Adipocyte (in vitro differentiated cells): ENCODE results near the gene TIMM10B.
A peak's percentile ranks its signal among the peaks of the same experiment; 100 is the strongest.

Source experiments
- DNase-seq: peaks from one replicate; pipeline ENCODE4 v3.0.0-alpha.2; 2015; ENCODE audit warnings: low read depth
- H3K27me3 ChIP-seq: replicated peaks from 2 replicates; pipeline ENCODE4 v1.7.0; 2013; ENCODE audit warnings: mild to moderate bottlenecking, low read length, moderate library complexity; ENCODE audit not compliant: control insufficient read depth, insufficient read depth
- H3K36me3 ChIP-seq: 2 replicates; pipeline ENCODE4 v1.7.0; 2013; ENCODE audit warnings: low read length, mild to moderate bottlenecking, moderate library complexity; ENCODE audit not compliant: control insufficient read depth, insufficient read depth, severe bottlenecking
- H3K4me1 ChIP-seq: 2 replicates; pipeline ENCODE4 v1.7.0; 2013; ENCODE audit warnings: mild to moderate bottlenecking, low read length, moderate library complexity; ENCODE audit not compliant: control insufficient read depth, insufficient read depth
- H3K4me3 ChIP-seq: 2 replicates; pipeline ENCODE4 v1.7.0; 2013; ENCODE audit warnings: mild to moderate bottlenecking, low read length, moderate library complexity
- H3K9ac ChIP-seq: 2 replicates; pipeline ENCODE4 v1.7.0; 2013; ENCODE audit warnings: mild to moderate bottlenecking, low read length, moderate library complexity
- H3K9me3 ChIP-seq: 2 replicates; pipeline ENCODE4 v1.7.0; 2013; ENCODE audit warnings: mild to moderate bottlenecking, low read length, moderate library complexity; ENCODE audit not compliant: control insufficient read depth

TIMM10B gene

DNA sequence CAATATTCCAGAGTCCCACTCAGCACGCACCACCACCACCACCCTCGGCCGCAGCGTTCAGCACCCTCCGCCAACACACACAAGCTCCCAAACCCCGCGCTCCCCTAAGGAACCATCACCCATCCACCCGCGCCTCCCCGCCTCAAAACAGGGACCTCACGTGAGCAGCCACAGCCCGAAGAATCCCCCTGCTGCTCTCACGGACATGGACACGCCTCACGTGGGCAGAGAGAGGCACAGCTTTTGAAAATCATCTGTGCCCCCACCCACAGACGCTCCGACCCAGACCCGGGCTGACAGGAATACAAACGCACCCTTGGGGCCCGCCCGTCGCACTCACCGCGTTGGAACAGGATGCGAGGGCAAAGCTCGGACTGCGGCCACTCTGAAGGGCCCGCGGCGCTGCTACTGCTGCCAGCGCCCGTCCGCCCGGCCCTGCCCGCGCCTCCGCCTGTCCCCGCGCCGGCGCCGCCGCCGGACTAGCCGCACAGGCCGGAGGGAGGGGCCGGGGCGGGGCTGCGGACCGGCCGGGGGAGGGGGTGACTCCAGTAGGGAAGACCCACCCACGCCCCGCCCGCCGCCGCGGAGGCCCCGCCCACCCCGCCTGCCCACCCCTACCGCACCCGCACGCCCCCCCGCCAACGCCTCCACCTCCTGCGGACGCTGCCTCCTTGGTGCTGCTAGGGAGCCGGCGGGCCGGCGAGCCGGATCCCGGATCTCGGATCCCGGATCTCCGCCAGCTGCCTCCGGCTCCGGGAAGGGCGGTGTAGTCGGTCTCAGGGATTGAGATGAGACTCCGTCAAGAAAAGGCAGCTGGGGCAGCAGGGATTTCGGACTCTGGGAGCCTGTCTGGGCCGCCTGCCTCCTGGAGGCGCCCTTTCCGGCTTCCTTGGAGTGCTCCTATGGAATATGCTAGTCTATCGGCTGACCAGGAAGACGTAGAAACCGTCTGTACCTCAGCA is 7.6 kb upstream of the TIMM10B start, which contains the start of gene TRIM3:
TSS of gene TRIM3 (minus strand) at position 491 of the 962 bp plus-strand sequence. CDS start 8,246 bp downstream, outside the sequence.
- peak within 1 kb of the TSS; percentile 89 for H3K4me3 ChIP-seq
- H3K9ac ChIP-seq = peak within 1 kb of the TSS; percentile 93
- no peaks in the 10 kb centered on the region for H3K9me3 ChIP-seq
- H3K27me3 ChIP-seq = no peaks in the 10 kb centered on the region
- H3K4me1 ChIP-seq = peaks cover 14% of the 10 kb centered on the region
- peak; percentile 97 for DNase-seq
- H3K36me3 ChIP-seq = peaks cover 25% of the 10 kb centered on the region

DNA sequence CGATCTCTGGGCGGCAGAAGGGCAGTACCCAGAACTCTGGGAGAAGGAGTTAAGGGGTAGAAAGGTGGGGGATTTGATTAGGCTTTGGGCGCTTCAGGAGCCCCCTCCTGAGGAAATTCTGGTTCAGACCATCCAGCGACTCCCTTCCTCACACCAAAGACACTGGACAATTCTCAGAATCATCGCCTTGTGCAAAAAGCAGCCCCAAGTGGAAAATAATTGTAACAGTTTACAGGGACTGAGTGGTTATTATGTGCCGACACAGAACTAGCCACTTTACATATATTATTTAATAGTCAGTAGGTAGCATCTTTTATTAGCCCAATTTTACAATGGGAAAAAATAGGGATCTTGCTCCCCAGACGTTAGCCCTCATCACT is 6.9 kb upstream of the TIMM10B start:
- no peak for DNase-seq

GRCh38 chr11:6474806-6475500 is 6.3 kb upstream of the TIMM10B start:
- H3K36me3 ChIP-seq = peaks cover 30% of the 10 kb centered on the region
- peak overlapping the region; percentile 89 for H3K9ac ChIP-seq
- peak overlapping the region; percentile 85 for H3K4me3 ChIP-seq
- H3K4me1 ChIP-seq = peaks cover 14% of the 10 kb centered on the region
- no peaks in the 10 kb centered on the region for H3K27me3 ChIP-seq
- no peaks in the 10 kb centered on the region for H3K9me3 ChIP-seq
- DNase-seq = no peak

More for the DNA sequence above, 6.9 kb upstream of the TIMM10B start:
- Histone ChIP-seq H3K27me3 (no peaks in the 10 kb centered on the region), H3K4me1 (peaks cover 14% of the 10 kb centered on the region), H3K9ac (peak overlapping the region; percentile 89), H3K9me3 (no peaks in the 10 kb centered on the region), H3K36me3 (peaks cover 30% of the 10 kb centered on the region), H3K4me3 (peak overlapping the region; percentile 85)

- H3K9ac ChIP-seq = no peak overlapping the region
- H3K27me3 ChIP-seq = no peaks in the 10 kb centered on the region
- peaks cover 23% of the 10 kb centered on the region for H3K4me1 ChIP-seq
- no peak for DNase-seq
- peaks cover 30% of the 10 kb centered on the region for H3K36me3 ChIP-seq
- H3K4me3 ChIP-seq = no peak overlapping the region
- no peaks in the 10 kb centered on the region for H3K9me3 ChIP-seq
Measured at GRCh38 chr11:6475936-6476335, 5.4 kb upstream of the TIMM10B start.

DNA sequence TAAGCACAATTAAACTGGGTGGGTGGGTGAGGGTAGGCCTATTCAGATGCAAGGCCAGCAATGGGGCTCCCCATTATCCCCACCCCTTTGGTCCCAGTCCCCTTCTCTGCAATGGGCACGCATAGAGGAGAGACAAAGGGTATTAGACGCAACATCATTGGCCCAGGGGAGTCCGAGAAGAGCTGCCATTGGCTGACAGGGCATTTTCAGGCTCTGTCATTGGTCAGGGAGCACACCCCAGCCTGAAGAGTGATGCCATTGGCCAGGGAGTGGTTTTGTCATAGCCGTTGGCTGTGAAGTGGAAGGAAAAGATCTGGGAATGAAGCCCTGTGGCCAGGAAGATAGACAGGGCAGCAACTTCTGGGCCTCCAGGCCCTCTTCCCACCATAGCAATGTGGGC is 4.7 kb upstream of the TIMM10B start:
- H3K4me3 ChIP-seq = no peak overlapping the region
- no peak overlapping the region for H3K9ac ChIP-seq
- H3K27me3 ChIP-seq = no peaks in the 10 kb centered on the region
- no peaks in the 10 kb centered on the region for H3K9me3 ChIP-seq
- no peak for DNase-seq
- H3K36me3 ChIP-seq = peaks cover 30% of the 10 kb centered on the region
- H3K4me1 ChIP-seq = peaks cover 23% of the 10 kb centered on the region

DNA sequence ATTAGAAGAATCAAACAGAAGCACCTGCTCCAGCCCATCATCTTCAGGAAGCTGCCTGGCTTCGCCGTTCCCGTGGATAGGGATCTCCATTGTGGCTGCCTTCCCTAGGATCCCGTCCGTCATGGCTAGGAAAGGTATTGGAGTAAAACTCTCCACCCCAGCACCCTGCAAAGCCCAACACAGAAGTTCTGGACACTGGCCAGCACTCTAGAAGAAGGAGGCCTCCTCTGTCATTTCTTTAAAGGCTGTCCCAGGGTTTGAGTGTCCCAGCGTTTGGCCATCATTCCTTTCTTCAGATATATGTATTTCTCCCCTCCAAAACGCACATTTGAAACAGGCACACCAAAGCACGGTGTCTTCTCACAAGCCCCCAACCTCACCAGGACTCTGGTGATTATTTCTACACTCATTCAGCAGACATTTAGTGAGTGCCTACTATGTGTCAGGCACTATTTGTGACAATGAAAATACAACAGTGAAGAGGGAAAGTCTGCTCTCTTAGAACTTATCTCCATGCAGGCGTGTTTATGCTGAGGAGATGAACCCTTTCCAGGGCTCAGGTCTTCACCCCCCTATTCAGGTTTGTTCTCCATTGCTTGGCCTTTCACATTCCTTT is 894 bp upstream of the TIMM10B start:
- H3K4me1 ChIP-seq = peaks cover 29% of the 10 kb centered on the region
- H3K27me3 ChIP-seq = no peaks in the 10 kb centered on the region
- H3K9ac ChIP-seq = peak overlapping the region; percentile 98
- peak overlapping the region; percentile 97 for H3K4me3 ChIP-seq
- no peaks in the 10 kb centered on the region for H3K9me3 ChIP-seq
- peak; percentile 43 for DNase-seq
- peaks cover 61% of the 10 kb centered on the region for H3K36me3 ChIP-seq

DNA sequence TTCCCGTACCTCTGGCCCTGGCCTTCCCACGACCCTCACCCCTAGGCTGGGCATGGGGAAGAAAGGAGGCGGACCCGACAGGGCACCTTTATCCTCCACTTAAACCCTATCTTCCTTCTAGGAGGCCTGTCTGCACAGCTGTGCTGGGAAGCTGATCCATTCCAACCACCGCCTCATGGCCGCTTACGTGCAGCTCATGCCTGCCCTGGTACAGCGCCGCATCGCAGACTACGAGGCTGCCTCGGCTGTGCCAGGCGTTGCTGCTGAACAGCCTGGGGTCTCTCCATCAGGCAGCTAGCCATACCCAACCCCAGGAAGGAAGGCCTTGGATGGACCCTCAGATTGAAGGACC is 599 bp downstream of the TIMM10B start:
- peak overlapping the region; percentile 97 for H3K4me3 ChIP-seq
- DNase-seq = peak; percentile 56
- no peaks in the 10 kb centered on the region for H3K27me3 ChIP-seq
- peak overlapping the region; percentile 98 for H3K9ac ChIP-seq
- no peaks in the 10 kb centered on the region for H3K9me3 ChIP-seq
- H3K36me3 ChIP-seq = peaks cover 66% of the 10 kb centered on the region
- H3K4me1 ChIP-seq = peaks cover 28% of the 10 kb centered on the region

GRCh38 chr11:6482441-6482840 is 1.1 kb downstream of the TIMM10B start:
- Histone ChIP-seq H3K36me3 (peaks cover 66% of the 10 kb centered on the region), H3K9ac (peak overlapping the region; percentile 98), H3K4me1 (peaks cover 28% of the 10 kb centered on the region), H3K9me3 (no peaks in the 10 kb centered on the region), H3K27me3 (no peaks in the 10 kb centered on the region), H3K4me3 (peak overlapping the region; percentile 97)
- no peak for DNase-seq

DNA sequence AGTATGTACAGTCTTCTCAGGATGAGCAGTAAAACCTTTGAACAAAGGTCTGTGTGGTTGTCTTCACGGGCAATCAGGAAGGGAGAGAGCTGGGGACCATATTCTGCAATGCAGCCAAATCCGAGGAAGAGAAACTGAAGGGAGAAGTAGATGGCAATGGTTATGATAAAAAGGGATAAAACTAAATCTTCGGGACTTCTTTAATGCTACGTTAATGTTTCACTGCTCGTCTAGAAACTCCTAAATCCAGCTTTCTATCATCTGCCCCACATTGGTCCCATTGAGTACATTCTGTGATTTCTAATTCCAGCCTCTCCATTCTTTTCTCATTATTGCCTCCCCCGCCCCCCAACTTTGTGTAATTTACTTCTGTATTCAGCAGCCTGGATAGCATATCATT is 1.7 kb downstream of the TIMM10B start:
- Histone ChIP-seq H3K4me1 (peaks cover 28% of the 10 kb centered on the region), H3K9me3 (no peaks in the 10 kb centered on the region), H3K27me3 (no peaks in the 10 kb centered on the region), H3K4me3 (peak overlapping the region; percentile 97), H3K36me3 (peaks cover 66% of the 10 kb centered on the region), H3K9ac (peak overlapping the region; percentile 98)
- no peak for DNase-seq

- H3K36me3 ChIP-seq = peaks cover 70% of the 10 kb centered on the region
- H3K27me3 ChIP-seq = no peaks in the 10 kb centered on the region
- H3K9me3 ChIP-seq = no peaks in the 10 kb centered on the region
Measured at GRCh38 chr11:6485661-6486060, 4.4 kb downstream of the TIMM10B start.

DNA sequence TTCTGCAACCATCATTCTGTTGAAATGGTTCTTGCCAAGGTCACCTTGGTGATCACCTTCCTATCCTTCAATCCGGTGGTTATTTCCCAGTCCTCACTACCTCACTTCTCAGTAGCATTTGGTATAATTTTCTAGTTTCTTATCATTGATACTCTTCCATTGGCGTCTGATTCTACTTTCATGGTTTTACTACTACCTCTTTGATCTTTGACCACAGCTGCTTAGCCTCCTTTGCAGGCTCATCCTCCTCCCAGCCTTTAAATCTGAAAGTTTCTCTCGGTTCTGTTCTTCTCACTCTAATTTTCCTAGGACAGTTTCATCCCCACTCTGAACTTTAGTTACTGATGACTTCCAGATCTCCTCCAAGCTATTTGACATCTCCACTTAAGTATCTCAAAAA is 5.0 kb downstream of the TIMM10B start:
- no peak for DNase-seq
- Histone ChIP-seq H3K36me3 (peaks cover 70% of the 10 kb centered on the region), H3K9ac (no peak overlapping the region)

More at GRCh38 chr11:6485661-6486060, 4.4 kb downstream of the TIMM10B start:
- Histone ChIP-seq H3K4me3 (no peak overlapping the region), H3K9ac (no peak overlapping the region), H3K4me1 (peaks cover 20% of the 10 kb centered on the region)
- DNase-seq = no peak

More for the DNA sequence above, 5.0 kb downstream of the TIMM10B start:
- peaks cover 18% of the 10 kb centered on the region for H3K4me1 ChIP-seq
- no peaks in the 10 kb centered on the region for H3K9me3 ChIP-seq
- H3K4me3 ChIP-seq = no peak overlapping the region
- no peaks in the 10 kb centered on the region for H3K27me3 ChIP-seq
